GM21390 (cell line): Measurements from ENCODE around the gene NAIF1.
"Not testable (repeated sequence)": the region's sequence is repeated elsewhere in the genome, so short reads cannot be mapped to it uniquely, and the experiment has no call there.

ENCODE experiments used
- ATAC-seq: cut with Tn5 transposase; IDR thresholded peaks from one replicate; pipeline ENCODE4 v1.9.1; 2021; ENCODE audit not compliant: unreplicated experiment

The NAIF1 gene

DNA sequence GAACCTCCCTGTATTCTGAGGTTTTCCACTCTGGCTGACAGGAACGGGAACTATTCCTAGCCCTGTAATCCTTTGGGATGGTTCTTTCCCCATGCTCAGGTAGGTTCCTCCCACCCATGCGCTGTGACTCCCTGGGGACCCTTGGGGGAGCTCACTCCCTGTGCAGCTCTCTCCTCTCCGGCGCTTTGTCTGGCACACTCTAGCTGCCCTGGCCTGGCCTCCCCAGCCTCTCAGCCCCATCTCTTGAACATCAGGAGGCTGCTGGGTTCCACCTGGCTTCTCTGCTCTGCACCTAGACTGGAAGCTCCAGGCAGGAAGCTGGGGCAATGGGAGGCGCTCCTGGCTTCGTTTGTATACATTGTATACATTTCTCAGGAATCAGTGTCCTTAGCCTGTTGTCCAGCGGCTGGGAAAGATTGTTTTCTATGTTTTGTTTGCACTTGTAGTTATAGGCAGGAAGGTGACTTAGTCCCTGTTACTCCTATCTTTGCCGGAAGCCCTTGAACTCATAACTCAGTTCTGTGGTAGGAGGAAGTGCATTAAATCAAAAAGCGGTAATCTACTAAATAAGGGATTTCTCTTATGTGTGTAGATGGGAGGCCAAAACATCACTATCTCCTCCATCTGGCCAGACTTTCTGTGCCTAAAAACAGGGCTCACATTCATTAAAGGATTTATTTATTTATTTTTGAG lies 21.3 kb upstream of the NAIF1 start:
- no peak for ATAC-seq

DNA sequence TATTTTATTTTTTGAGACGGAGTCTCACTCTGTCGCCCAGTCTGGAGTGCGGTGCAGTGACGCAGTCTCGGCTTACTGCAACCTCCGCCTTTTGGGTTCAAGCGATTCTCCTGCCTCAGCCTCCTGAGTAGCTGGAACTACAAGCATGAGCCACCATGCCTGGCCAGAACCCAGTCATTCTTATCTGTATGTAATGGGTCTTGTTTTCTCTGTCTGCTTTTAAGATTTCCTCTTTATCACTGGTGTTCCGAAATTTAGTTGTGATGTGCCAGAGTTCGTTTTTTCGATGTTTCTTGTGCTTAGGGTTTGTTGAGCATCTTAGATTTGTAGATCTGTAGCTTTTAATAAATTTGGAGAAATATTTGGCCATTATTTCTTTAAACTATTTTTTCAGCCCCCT lies 20.1 kb upstream of the NAIF1 start:
- ATAC-seq, result no peak

DNA sequence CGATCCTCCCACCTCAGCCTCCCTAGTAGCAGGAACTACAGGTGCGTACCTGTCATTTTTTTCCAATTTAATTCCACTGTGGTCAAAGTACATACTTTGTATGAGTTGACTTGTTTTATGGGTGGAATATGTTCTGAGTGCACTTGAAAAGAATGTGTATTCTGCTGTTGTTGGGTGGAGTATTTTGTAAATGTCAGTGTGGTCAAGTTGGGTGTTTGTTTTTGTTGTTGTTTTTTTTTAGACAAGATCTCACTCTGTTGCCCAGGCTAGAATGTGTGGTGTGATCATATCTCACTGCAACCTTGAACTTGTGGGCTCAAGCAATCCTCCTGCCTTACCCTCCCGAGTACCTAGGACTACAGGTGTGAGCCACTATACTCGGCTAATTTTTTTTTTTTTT lies 18.8 kb upstream of the NAIF1 start:
- no peak for ATAC-seq

DNA sequence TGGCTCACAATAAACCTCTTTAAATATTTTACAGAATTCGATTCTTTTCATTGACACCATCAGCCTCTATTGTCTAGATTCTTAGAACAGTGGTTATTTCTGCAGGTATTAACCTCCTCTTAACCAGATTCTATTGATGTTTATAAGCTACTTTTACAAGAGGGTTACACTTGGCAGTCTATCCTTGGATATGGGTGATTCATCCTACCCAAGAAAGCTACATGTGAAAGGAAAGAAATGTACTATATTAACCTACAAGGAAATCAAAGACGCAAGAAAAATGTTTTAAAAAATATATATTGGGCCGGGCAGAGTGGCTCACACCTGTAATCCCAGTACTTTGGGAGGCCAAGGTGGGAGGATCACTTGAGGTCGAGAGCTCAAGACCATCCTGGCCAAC lies 17.6 kb upstream of the NAIF1 start:
- ATAC-seq, result no peak

DNA sequence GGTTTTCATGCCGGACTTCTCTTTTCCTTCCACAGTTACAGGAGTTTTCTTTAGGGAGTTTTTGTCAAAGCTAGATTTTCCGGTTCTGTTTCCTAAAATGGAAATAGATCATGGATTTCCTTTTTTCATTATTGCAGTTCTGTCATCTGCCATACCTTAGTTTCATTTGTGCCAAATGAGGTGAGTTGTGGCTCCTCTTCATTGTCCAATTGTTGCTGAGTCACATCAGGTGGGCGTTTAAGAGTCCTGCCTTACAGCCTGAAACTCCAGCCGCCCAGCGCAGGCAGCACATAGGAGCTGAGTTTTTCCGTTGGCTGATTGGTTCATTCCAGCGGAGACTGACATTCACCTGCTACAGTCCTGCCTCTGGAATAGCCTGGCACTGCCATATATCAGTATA lies 15.0 kb upstream of the NAIF1 start:
- no peak for ATAC-seq

DNA sequence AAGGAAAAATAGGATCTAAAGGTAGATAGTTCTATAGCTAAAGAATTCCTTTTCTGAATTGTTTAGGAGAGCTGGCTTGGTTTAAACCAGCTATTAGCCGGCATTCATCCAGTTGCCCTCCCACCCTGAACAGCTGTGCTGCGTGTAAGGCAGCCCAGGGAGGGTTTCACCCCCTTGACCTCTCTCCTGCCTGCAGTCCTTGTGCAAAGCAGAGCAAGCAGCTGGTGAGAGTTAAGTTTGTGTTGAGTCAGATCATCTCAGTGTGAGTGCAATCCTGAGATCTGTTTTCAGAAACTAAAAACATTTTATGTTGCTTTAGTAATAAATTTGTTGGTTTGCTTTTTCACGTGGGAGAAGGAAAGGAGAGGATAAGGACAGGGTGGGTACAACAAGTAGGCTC lies 13.9 kb upstream of the NAIF1 start:
- ATAC-seq, result no peak

DNA sequence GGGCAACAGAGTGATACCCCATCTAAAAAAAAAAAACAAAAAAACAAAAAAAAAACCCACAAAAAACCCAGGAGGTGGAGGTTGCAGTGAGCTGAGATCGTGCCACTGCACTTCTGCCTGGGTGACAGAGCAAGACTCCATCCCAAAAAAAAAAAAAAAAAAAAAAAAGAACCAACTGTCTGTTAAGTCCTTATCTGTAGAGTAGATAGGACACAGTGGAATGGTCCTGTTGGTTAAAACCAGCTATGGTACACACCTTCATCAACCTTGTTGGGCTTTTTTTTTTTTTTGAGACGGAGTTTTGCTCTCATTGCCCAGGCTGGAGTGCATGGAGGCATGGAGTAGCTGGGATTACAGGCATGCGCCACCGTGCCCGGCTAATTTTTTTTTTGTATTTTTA lies 13.1 kb upstream of the NAIF1 start:
- ATAC-seq, result no peak

DNA sequence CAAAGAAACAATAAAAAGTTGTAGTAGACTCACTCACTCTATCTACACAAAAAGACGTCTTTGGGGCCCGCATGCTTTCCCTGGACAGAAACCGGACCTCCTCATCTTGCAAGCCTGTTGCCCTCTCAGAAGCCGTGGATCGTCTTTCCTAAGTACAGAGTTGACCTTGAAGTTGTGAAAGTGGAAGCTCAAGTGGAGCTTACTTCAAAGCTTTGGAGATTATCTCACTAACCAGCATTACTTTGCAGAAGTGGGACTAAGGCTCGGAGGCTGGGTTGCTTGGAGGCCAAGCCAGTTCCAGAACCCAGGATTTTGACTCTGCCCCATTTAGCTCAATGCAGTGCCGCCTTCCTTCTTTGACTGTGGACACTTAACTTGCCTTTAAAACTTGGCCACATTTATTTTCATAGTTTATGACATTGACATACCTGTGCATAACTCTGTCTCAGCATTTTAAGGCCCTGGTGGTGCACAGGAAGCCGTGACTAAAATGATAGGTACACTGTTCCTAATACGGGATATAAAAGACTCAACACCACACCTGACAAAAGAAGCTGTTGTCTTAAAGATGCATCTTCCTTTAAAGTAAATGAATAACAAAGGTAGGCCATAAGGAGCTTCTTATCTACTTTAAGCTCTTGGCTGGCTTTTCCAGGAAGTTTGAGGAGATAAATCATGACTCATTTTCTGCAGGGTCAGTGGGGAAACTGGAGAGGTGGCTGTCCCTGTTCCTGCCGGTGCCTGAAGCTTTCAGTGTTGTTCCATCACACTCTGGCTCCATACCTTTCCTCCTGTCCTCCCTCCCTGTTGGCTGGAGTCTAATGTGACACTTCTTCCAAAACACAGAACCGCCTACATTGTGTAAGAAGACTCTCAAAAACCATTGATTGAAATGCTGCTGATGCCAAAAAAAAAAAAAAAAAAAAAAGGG lies 11.6 kb upstream of the NAIF1 start:
- no peak for ATAC-seq

DNA sequence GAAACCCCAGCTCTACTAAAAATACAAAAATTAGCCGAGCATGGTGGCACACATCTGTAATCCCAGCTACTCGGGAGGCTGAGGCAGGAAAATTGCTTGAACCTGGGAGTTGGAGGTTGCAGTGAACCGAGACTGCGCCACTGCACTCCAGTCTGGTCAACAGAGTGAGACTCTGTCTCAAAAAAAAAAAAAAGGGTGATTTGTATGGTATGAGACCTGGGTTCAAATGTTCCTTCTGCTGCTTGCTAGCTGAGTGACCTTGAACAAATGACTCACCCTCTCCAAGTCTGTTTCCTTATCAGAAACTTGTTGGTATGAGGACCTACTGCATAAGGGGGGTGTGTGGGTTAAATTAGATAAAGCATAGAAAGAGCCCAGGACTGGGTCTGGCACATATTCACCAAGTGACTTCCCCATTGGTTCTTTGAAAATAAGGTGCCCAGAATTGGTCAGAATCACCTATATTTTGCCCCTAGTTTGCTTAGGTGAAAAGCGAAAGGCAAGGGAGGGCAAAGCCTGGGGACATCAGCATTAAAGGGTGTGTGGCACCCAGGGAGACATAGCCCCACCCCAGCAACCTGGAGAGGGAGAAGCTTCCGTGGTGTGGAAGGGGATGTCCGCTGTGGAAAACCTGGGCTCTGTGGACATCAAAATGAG lies 10.9 kb upstream of the NAIF1 start:
- no peak for ATAC-seq

DNA sequence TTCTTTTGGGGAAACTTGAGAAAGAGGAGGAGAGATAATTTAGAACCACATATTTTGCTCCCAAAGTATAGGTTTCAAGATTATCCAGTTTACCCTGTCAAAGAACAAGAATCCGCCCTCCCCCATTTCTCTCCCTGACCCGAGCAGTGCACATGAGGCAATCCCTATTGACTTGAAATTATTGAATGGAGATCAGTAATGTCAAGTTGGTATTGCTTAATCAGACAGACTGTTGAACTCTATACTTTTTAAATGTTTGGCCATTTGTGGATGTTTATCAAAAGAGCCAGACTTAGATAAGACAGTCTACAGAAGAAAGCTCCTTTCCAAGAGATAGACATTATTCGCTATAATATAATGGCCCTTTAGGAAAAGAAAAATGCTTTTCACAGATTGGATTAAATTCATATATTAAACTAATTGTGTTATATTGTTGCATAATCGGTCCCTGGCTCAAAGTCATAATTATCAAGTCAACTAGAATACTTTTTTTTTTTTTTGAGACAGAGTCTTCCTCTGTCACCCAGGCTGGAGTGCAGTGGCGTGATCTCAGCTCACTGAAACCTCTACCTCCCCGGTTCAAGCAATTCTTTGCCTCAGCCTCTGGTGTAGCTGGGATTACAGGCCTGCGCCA lies 6.2 kb upstream of the NAIF1 start:
- no peak for ATAC-seq

DNA sequence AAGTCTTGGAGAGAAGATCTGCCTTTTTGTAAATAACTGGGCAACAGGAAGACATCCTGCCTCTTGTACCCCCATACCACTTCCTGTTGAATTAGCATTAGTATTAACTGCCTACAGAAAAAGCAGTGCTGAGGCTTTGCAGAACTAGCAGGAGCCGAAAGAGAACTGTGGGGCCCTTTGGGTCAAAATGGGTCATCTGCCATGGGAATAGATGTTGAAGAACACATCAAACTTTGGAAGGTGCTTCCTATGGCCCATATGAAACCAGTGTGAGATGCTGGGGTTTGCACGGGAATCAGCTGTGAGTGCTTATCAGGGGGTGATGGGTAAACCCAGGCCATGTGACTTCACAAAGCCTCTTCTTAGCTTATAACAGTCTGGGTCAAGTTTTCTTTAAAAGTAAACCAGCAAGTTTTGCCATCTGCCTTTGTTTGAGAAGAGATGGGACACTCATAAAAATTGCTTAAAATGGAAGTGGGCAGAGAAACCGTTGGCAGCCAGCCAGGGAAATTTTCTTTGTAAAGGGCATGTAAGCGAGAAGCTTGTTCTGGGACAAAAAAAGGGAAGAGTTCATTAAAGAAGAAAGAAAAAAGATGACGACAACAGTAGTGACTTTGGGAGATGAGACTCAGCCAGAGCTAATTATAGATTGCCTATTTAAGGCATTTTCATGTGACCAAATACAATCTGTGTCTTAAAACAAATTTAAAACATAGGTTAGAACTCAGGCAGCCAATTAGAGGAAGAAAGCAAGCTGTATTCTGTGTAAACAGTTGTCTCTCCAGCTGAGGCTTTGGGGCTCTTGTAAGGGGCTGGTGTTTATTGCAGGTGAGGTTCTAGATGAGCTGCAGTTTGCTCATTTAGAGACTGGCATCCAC lies 5.3 kb upstream of the NAIF1 start:
- no peak for ATAC-seq

DNA sequence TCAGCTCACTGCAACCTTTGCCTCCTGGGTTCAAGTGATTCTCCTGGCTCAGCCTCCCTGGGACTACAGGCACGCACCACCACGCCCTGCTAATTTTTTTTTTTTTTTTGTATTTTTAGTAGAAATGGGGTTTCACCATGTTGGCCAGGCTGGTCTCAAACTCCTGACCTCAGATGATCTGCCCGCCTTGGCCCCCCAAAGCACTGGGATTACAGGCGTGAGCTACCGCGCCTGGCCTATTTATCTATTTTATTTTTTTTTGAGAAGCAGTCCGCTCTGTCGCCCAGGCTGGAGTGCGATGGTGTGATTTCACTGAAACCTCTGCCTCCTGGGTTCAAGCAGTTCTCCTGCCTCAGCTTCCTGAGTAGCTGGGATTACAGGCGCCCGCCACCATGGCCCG lies 4.4 kb upstream of the NAIF1 start:
- ATAC-seq, result not testable (repeated sequence)

DNA sequence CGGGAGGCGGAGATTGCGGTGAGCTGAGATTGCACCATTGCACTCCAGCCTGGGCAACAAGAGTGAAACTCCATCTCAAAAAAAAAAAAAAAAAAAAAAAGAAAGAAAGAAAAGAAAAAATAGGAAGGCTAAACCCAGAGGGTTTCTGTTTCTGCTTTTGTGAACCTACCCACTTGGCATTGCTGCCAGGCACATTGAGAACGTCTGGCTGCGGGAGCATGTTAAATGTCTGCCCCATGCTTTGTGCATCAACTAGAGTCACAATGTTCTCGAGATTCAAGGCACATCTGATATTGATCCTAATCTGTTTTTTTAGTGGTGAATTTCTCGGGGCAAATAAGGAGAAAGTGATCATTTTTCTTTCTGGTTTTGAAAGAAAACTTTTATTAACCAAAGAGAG lies 3.8 kb upstream of the NAIF1 start:
- no peak for ATAC-seq

DNA sequence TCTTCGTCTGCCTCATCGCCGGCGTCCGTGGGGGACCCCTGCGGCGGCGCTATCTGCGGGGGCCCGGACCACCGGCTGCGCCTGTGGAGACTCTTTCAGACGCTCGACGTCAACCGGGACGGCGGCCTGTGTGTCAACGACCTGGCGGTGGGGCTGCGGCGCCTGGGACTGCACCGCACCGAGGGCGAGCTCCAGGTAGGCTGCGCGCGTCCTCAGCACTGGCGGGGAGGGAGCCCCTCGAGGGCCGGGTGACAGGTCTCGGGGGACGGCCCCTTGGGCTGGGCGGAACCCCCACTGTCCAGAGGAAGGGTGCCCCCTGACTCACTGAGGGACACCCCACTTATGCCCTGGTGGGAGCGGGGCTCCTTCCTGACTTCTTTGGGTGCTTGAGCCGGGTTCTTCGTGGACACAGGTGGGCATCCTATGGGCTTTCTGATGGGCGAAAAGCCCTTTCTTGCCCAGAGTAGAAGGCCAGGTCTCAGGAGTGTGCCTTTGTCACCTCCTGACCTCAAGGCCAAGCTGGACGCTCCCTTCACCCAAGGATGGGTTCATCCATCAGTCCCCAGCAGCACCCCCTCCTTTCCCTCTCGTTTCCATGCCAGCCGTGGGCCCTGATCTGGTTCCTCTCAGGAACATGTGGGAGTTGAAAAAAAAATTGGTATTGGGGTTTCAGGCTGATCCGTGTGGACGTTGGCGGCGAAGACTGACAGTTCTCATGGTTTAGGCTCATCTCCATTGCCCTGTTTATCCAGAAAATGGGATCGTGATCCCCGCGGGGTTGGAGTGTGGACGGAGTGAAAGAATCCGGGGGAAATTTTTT lies 1.5 kb upstream of the NAIF1 start:
- peak; percentile 11 for ATAC-seq

DNA sequence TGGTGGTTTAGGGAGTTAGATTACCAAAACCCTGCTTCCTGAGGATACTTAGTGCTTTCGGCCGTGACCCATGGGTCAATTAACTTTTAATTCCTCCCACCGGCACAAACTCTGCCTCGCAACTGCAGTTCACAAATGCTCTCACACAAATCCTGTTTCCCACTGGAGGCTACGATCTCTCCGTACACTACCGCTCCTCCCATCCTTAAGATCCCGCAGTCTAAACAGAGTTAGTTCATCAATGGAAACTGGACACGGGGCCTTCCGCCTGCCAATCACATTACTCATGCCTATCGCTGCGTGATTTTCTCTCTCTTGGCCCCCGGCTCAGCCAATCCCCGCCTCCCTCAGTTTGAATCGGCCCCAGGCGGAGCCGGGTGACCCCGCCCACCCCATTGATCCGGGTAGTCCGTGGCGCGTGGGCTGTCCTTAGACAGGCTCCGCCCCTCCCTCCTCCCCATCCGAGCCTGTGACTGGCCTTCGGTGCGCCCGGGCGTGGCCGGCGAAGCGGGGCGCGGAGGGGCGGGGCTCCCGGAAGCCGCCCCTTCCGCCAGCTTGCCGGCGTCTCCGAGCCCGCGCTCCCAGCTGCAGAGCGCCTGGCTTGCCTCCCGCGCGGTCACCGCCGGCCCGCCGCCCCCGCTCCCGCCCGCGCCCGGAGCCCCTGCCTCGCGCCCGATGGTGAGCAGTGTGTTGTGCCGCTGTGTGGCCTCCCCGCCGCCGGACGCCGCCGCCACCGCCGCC lies 695 bp upstream of the NAIF1 start, which contains the start of gene SLC25A25:
Gene SLC25A25 (plus strand): TSS at position 588 of the 741 bp plus-strand sequence. CDS start 88 bp downstream, at position 676.
- ATAC-seq, result peak; percentile 67

DNA sequence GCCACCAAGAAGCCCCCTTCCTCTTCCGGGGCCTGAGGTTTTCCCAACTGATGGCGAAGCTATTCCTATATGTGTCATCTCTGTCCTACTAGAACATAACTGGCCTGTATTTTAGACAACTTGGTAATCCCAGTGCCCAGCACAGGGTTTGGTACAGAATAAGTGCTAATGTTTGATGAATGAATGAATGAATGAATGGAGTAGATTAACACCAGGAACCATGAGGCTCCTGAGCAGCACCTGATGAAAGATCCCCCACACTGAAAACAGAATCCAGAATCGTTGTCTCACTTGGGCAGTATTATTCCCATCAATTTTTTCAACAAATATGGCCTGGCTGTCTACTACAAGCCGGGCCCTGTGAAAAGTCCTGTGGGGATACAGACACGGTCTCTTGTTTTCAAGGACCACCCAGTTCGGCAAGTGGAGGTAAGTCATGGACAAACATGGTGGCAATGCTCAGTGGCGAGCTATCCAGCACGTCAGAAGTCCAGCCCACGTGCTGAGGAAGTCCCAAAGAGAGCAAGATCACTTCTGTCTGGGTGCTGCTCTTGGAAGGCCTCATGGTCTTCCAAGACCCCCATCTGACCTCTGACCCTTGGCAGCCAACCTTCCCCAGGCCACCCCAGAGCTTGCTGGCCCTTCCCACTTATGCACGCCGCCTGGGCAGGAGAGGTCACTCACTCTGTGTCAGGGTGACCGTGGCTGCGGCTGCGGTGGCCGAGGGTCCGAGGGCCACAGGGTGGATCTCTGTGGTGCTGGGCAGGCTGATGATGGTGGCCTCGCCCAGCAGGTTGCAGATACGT lies 1.0 kb downstream of the NAIF1 start:
- no peak for ATAC-seq

DNA sequence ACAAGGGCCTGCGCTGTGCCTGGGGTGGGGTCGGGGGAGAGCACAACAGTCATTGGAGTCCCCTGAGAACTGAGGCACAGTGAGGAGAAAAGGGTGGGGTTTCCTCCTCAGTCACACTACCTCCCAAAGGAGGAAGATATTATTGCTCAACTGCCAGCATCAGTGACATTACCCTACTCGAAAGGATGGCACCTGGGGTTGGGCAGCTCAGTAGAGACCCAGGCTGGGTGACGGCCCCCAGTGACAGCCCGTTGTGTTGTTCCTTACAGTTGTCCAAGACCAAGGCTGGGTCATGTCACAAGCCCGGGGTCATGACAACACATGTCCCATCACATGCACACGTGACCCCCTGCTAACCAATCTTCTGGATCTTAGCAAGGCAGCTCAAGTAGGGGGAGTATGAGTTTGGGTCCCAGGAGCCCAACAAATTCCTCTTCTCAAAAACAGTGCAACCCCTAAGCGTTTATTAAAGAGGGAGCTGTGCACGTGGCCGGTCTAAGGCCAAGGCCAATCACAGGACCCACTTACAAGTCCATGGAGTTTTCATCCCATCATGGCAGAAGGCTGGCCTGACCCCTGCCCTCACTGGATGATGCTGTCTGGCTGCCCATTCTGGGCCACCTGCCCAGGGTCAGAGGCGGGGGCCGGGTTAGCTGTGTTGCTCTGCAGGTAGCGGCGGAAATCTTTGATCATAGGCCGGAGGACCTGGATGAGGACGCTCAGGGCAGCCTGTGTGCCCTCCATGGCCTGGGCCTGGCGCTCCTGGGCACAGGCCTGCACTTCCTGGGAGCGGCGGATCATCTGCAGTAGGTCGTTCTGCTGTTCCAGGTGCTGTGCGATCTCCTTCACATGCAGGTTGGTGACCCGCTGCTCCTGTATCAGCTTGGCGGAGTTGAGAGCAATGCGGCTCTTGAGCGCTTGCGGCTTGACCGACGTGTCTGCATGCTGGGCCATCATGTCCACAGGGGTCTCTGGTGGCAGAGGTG lies 4.0 kb downstream of the NAIF1 start:
- ATAC-seq, result no peak
